Stimulated activated CD8-positive, alpha-beta memory T cell treated with anti-CD3 and anti-CD28 coated beads, Interleukin-12 subunit alpha, Interleukin-12 subunit beta, amount 100 ng/mL, for 24 hours (primary cell): ENCODE data around the gene TMED4.
"Not testable (repeated sequence)": the region's sequence is repeated elsewhere in the genome, so short reads cannot be mapped to it uniquely, and the experiment has no call there.

Experiments used
- DNase-seq: peaks from one replicate; pipeline ENCODE4 v3.0.0-alpha.2; 2020; ENCODE audit errors: extremely low read depth

TMED4 gene

DNA sequence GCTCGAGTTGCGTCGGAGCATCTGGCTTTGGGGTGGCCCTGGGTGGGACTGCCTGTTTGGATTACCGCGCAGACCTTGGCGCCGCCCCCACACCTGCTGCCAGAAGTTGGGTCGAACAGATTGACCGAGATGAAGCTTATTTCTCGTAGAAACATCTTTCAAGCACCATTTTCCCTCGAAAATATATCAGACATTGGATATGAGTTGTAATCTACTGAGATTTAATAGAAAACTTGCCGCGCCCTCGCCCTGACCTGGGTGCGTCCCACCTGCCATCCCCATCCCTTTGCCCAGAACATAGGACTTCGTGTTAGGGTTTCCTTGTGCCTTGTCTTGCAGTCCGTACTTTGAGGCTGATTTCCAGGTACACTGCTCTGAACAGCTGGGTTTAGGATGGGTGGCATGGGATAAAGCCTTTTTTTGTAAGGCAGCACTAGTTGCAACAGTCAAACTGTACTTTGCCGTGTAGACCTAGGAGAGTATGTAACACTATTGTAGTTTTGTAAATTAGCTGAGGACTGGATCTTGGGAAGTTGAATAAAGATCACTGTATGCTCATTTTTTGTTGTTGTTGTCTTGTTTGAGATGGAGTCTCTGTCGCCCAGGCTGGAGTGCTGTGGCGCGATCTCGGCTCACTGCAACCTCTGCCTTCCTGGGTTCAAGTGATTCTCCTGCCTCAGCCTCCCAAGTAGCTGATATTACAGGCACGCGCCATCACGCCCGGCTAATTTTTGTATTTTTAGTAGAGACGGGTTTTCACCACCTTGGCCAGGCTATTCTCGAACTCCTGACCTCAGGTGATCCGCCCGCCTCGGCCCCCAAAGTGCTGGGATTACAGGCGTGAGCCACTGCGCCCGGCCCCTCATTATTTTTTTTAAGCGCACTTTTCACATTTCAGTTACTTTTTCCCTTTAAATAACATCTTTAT, 25.4 kb upstream of the TMED4 start:
- no peak for DNase-seq

DNA sequence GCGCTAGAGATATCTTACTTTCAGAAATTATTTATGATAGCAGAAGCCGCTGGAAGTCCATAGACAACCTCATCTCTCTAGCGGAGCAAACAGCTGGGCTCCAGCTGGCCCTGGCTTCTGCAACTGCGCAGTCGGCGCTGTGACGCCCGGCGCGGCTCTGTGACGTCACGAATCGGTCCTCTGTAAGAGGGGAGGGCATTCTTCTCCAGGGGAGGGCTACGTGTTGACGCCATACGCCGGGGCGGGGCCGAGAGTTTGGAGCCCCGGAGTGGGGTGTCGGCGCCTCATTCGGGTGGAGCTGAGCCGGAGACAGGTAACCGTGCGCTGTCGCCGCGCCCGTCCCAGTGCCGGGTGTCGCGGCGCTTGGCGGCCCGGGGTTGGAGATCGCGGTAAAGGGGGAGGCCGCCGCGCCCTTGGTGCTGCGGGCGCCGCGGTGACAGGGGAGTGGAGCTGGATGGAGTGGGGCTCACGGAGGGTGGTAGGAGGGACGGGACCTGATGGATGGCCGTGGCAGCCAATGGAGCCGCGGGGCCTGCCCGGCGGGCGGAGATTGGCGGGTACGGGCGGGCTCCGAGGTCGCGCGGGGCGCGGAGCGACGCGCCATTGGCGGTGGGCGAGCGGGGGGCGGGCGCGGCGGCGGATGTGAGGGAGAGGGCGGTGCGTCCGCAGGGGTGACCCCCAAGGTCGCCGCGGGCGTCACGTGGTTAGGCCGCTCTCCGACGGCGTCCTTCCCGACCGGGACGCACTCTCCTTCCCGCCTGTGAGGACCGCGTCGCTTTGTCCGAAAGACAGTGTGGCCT, 24.5 kb upstream of the TMED4 start, which contains the start of gene OGDH:
Gene OGDH (plus strand): TSS at position 287 of the 800 bp plus-strand sequence. CDS start 17,717 bp downstream, outside the sequence.
- DNase-seq, result peak; percentile 98

DNA sequence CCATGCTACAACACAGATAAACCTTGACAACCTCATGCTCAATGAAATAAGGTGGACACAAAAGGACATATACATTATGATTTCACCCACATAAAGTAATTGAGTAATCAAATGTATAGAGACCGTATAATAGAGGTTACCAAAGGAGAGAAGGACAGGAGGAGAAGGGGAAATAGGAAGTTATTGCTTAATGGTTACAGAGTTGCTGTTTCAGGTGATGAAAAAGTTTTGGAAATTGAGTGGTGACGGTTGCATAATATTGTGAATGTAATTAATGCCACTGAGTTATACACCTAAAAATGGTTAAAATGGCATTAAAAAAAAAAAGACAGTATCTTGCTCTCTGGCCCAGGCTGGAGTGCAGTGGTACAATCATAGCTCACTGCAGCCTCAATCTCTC, 22.9 kb upstream of the TMED4 start:
- no peak for DNase-seq

DNA sequence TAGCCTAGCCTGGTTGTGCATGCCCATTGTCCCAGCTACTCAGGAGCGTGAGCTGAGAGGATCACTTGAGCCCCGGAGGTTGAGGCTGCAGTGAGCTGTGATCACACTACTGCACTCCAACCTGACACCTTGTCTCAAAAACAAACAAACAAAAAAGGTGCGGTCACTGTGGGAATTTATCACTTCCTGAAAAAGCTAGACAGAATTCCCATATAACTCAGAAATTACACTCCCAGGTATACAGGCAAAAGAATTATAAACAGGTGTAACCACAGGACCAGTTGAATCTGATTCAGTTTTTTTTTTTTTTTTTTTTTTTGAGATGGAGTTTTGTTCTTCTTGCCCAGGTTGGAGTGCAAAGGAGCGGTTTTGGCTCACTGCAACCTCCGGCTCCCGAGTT, 21.2 kb upstream of the TMED4 start:
- no peak for DNase-seq

DNA sequence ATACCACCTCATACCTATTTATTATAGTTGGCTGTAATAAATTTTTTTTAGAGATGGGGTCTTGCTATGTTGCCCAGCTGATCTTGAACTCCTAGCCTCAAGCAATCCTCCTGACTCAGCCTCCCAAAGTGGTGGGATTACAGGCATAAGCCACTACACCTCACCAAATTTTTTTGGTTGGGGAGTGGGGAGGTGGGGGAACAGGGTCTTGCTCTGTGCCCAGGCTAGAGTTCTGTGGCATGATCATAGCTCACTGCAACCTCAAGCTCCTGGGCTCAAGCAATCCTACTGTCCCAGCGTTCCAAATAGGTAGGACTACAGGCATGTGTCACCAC, 20.5 kb upstream of the TMED4 start:
- DNase-seq, result no peak

DNA sequence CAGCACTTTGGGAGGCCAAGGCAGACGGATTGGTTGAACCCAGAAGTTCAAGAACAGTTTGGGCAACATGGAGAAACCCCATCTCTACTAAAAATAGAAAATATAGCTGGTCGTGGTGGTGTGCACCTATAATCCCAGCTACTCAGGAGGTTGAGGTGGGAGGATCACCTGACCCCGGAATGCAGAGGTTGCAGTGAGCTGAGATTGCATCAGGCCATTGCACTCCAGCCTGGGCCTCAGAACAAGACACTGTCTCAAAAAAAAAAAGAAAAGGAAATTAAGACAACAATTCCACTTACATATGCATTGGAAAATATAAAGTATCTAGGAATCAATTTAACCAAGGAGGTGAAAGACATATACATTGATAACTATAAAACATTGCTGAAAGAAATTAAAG, 17.2 kb upstream of the TMED4 start:
- no peak for DNase-seq

DNA sequence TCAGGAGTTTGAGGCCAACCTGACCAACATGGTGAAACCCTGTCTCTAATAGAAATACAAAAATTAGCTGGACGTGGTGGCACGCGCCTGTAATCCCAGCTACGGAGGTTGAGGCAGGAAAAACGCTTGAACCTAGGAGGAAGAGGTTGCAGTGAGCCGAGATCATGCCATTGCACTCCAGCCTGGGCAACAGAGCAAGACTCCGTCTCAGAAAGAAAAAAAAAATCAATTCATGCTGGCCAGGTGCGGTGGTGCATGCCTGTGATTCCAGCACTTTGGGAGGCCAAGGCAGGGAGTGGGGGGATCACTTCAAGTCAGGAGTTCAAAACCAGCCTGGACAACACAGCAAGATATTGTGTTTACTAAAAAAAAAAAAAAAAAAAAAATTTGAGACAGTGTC, 15.2 kb upstream of the TMED4 start:
- not testable (repeated sequence) for DNase-seq

DNA sequence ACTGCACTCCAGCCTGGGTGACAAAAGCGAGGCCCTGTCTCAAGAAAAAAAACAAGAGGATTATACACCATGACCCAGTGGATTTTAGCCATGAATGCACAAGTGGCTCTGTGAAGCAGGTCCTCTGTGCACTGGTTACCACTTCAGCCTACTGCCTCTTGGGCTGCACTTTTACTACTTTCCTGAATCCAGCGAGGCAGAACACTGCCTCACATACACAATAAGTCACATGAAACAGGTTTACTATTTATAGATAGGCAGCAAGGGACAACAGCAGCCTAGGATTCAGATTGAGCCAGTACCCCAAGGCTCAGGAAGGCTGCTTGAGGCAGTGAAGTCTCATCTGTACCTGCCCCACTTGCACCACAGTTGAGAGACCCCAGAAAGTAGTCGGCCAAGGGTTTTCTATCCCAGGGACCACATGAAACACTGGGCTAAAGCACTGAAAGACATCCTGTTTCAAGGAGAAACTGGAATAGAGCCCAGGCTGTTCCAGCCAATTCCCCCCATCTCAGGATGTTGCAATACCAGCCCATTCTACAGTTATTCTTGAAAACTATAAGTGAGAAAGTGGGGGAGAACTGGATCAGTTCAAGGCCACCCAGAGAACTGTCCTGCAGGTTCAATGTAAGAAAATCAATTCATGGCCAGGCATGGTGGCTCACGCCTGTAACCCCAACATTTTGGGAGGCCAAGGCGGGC, 14.1 kb upstream of the TMED4 start:
- no peak for DNase-seq

DNA sequence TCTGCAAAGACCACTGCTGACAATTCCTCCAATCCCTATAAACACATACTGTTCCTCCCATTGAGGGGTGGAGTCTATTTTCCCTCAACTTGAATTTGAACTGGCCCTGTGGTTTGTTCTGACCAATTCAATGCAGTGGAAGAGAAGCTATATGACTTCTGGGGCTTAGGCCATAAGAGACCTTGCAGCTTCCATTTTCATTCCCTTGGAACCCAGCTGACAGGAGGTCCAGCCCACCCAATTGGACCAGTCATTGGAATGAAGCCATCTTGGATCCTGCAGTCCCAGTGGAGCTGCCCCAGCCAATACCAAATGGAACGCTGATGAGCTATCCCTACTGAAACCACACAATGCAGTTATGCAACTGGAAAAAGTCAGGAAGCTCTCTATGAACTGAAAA, 8.9 kb upstream of the TMED4 start:
- DNase-seq, result no peak

DNA sequence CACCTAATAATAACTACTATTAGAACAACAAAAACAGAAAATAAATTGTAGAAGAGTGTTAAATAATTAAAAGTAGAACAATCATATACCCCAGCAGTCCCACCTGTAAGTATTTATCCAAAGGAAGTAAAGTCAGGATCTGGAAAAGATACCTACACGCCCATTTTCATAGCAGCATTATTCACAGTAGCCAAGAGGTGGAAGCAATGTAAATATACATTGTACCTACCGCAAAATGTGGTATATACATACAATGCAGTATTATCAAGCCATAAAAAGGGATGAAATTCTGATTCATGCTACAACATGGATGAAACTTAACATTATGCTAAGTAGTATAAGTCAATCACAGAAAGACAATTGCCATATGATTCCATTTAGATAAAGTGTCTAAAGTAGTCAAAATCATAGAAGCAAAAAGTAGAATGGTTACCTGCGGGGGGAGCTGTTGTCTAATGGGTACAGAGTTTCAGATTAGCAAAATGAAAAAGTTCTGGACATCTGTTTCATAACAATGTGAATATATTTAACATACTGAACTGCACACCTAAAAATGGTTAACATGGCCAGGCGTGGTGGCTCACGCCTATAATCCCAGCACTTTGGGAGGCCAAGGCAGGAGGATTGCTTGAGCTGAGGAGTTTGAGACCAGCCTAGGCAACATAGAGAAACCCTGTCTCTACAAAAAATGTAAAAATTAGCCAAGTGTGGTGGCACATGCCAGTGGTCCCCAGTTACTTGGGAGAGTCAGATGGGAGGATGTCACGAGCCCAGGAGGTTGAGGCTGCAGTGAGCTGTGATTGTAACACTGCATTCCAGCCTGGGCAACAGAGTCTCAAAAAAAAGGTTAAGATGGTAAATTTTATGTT, 6.0 kb upstream of the TMED4 start:
- no peak for DNase-seq

DNA sequence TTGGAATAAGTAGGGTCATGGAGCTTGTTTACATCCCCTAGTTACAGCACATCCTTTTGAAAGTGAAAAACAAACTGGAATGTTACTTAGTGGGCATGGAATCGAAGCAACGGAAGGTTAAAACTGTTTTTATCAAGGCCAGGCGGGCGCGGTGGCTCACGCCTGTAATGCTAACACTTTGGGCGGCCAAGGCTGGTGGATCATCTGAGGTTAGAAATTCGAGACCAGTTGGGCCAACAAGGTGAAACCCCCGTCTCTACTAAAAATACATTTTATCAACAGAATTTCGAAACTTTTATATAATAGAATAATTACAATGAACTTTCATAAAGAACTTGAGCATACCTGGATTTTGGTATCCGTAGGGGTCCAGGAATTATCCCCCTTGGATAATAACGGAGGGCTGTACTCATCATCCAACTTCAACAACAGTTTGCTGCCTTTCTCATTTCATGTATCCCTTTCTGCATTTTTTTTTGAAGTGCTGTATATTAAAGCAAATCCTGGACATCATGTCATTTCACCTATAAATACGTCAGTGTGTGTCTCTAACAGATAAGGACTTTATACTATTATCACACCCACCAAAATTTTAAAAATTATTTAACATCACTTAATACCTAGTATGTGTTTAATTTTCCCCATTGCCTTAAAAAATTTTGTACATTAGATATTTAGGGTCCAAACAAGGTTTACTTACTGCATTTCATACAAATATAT, 1.3 kb upstream of the TMED4 start:
- DNase-seq, result no peak

DNA sequence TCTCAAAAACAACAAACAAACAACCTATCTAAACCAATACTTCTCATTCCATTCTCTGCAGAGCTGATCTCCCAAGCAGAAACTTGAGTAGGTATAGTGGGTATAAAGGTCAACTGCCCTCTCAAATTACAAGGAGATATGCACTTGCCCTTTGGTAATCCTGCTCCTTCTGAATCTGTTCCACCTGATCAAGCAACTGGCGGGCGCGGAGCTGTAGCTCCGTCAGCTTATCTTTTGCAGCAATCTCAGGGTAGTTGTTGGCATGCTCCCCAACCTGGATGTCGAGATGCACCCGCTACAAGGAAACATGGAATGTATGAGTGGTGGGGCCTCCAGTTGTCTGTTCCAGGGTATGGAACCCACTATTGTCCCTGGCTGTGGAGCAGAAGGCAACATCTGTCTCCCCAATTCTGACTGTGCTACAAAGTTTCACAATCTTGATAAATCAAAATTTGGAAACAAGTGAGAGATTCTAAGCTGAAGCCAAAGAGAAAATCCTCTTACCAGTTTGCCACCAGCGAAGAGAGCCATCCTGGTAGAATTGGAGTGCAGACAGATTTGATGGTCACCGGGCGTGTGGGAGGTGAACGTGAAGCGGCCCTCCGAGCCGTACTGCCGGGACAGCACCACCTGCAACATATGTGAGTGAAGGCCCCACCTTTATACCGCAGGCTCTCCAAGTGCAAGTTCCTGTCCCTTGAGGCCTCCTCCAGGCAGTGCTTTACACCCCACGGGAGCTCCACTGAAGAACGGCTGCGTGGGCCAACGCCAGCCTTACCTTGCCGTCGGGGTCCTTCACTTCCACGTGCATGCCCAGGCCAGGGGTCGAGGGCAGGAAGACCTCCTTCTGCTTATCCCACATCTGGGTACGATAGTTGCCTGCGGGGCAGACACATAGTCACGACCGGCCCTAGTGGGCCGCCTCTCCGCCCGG, 819 bp downstream of the TMED4 start:
- DNase-seq, result no peak

DNA sequence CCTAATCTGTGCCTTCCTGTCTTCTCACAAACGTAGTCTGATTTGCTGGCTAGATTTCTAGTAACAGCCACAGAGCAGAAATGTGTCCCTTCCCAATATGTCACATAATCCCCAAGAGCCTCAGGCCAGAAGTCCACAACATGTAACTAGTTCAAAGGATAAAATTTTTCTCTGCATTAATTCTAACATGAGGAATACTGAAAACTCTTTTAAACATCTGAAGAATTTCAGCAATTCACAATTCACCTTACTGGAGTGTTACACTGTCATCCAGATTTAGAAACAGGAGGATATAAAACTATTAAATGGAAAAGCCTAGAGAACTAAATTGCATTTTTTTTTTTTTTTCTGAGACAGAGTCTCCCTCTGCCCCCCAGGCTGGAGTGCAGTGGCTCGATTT, 5.8 kb downstream of the TMED4 start:
- no peak for DNase-seq

DNA sequence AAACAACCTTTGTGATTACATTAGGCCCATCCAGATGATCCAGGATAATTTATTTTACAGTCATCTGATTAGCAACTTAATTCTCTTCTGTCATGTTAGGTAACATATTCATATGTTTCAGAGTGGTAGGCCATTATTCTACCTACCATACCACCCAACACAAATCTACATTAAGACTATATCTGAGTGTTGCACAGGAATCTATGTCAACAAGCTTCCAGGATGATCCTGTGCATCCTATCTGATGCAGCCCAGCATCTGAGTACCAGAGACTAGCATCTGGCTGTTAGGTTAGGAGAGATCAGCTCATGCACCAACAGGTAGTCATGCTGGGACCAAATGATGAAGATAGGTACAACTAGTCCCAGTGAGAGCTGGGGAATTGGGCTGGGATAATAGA, 7.0 kb downstream of the TMED4 start:
- no peak for DNase-seq

DNA sequence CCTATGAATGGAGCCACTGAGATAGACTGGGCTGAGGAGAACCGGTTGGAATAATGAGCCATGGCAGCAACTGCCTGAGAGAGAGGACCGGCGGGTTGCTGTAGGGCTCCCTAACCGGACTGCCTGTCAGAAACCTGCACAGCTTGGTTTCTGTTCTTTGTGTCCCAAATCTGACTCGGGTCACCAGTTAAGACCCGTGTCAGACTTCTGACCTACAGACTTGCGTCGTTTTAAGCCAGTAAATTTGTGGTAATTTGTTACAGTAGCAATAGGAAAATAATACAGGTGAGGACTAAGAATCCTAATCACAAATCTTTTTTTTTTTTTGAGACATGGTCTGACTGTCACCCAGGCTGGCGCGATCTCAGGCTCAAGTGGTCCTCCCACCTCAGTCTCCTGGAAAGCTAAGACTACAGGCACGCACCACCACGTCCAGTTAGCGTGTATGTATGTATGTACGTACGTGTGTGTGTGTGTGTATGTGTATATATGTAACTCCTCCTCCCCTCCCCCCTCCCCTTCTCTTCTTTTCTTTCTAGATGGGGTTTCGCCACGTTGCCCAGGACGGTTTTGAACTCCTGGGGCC, 7.7 kb downstream of the TMED4 start:
- DNase-seq, result no peak

DNA sequence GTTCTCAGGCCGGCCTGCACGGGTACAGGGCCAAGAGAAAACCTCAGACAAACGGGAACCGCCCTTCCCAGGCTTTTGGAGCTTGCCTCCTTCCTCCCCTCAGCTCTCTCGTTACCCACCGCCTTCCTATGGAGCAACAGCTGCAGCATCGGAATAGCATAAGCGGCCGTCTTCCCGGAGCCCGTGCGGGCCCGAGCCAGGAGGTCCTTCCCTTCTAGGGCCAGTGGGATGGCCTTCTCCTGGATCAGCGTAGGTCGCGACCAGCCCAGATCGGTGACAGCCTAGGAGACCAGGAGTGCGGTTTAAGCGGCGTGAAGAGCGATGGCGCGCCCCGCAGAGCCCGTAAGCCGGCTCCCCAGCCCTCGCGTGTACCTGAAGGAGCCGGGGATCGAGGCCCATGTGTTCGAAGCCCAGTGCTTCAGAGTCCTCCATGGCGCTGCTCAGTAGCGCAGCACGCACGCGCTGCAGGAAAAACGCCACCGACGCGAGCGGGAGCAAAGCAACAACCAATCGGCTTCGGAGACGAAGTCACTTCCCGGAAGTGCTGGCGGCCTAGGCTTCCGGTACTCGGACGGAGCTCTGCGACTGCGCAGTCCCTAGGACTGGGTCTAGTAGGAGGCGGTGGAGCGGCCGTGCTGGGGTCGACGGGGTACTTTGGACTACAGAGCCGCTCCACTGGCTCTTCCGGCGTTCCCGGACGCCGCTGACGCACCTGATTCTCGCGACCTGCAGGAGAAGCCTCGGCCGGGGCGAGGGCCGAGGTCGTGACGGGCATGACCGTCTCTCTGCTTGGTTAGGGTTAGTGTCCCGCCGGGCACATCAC, 8.4 kb downstream of the TMED4 start, which contains the start of gene DDX56:
Gene DDX56 (minus strand): TSS at position 445 of the 823 bp plus-strand sequence. CDS start 13 bp downstream, at position 432.
- peak; percentile 81 for DNase-seq

DNA sequence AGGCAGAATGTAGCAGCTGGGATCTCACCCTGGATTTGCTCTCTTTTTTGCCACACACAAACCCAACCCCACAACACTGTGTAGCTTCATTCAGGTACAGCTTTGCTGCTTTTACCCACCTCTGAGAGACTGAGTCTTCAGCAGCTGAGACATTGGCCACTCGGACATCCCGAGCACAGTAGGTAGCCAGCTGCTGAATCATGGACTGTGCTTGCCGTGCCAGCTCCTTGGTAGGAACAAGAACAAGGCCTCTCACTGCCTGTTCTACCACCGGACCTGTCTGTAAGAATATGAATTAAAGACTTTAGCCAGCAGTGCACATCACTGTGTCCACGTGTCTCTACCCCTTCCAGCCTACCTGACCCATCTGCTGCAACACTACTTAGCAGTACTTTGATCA, 9.3 kb downstream of the TMED4 start:
- no peak for DNase-seq

DNA sequence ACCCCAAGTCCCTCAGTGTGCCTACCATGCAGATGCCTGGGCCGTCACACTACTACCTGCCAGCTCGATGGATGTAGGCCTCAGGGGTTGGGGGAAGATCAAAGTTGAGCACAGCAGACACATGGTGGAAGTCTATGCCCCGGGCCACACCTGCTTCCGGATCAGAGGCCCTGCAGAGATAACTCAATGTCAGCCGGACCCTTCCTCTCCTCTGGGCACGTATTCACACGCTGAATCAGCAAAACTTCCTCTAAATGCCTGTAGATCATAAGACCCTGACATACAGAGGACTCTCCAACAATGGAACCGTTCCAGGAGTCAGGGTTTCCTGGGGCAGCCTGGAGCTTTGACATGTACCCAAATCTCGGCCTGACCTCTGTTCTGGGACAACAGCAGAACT, 12.1 kb downstream of the TMED4 start:
- DNase-seq, result no peak
